GM18505 (cell line): ENCODE results near the gene SMARCD1.

ENCODE experiments used
- ATAC-seq: cut with Tn5 transposase; IDR thresholded peaks from one replicate; pipeline ENCODE4 v1.9.1; 2021; ENCODE audit not compliant: unreplicated experiment
- POLR2A ChIP-seq: IDR thresholded peaks from 4 replicates; pipeline ENCODE4 v1.6.1; 2011; ENCODE audit warnings: borderline replicate concordance; ENCODE audit not compliant: insufficient read depth, insufficient read length; ENCODE audit errors: extremely low read depth

Gene SMARCD1

GRCh38 chr12:50088577-50089335 lies 3.6 kb downstream of the SMARCD1 start:
- TF ChIP-seq POLR2A = no peak
- ATAC-seq = no peak

- no peak for TF ChIP-seq POLR2A
Observed at GRCh38 chr12:50089730-50090129, 4.6 kb downstream of the SMARCD1 start.

GRCh38 chr12:50090391-50090790 lies 5.2 kb downstream of the SMARCD1 start:
- TF ChIP-seq POLR2A = no peak

More at GRCh38 chr12:50089730-50090129, 4.6 kb downstream of the SMARCD1 start:
- no peak for ATAC-seq

GRCh38 chr12:50097952-50098351 lies 12.8 kb downstream of the SMARCD1 start:
- ATAC-seq = no peak
- no peak for TF ChIP-seq POLR2A

More at GRCh38 chr12:50090391-50090790, 5.2 kb downstream of the SMARCD1 start:
- ATAC-seq = no peak

- no peak for TF ChIP-seq POLR2A
- ATAC-seq = no peak
Observed at GRCh38 chr12:50099302-50100008, 14.3 kb downstream of the SMARCD1 start.

- TF ChIP-seq POLR2A = no peak
- no peak for ATAC-seq
Observed at GRCh38 chr12:50100561-50100960, 15.4 kb downstream of the SMARCD1 start.

- ATAC-seq = no peak
- TF ChIP-seq POLR2A = no peak
Observed at GRCh38 chr12:50101663-50102062, 16.5 kb downstream of the SMARCD1 start.

- TF ChIP-seq POLR2A = no peak
- ATAC-seq = no peak
Observed at GRCh38 chr12:50102131-50102531, 17.0 kb downstream of the SMARCD1 start.

GRCh38 chr12:50102646-50103309 lies 17.6 kb downstream of the SMARCD1 start:
- TF ChIP-seq POLR2A = no peak
- ATAC-seq = no peak

- TF ChIP-seq POLR2A = no peak
- no peak for ATAC-seq
Observed at GRCh38 chr12:50103351-50103750, 18.2 kb downstream of the SMARCD1 start.

GRCh38 chr12:50103767-50104321 lies 18.7 kb downstream of the SMARCD1 start, which contains the start of gene GPD1:
GPD1 (plus strand) TSS chr12:50104008; CDS start chr12:50104051, 43 bp downstream.
- no peak for TF ChIP-seq POLR2A
- no peak for ATAC-seq

- no peak for TF ChIP-seq POLR2A
- ATAC-seq = no peak
Observed at GRCh38 chr12:50104417-50105366, 19.6 kb downstream of the SMARCD1 start.
